Stomach (tissue), 4 donors: ENCODE results near the gene TUB.

ENCODE experiments used
- EP300 ChIP-seq: sonication (generic); formaldehyde crosslinking; IDR thresholded peaks from one replicate; pipeline ENCODE4 v1.6.1; 2017; ENCODE audit warnings: antibody characterized with exemption
- POLR2A ChIP-seq, 4 donors: fragments of 450-650 bp; IDR thresholded peaks; one replicate each; pipeline ENCODE4 v1.6.1; 2016; ENCODE audit warnings: antibody characterized with exemption in 4 of 4, control low read depth in 2 of 4, mild to moderate bottlenecking in 1 of 4, moderate library complexity in 1 of 4
- POLR2AphosphoS5 ChIP-seq, 3 donors: sonication (generic); formaldehyde crosslinking; IDR thresholded peaks; one replicate each; pipeline ENCODE4 v1.6.1; 2016; ENCODE audit warnings: antibody characterized with exemption in 3 of 3
- TF ChIP-seq, protein P1 (sequence below), 7 experiments: fragments of 450-650 bp in 4 of 7; fragments of 200-600 bp in 3 of 7; sonication (generic) in 3 of 7; IDR thresholded peaks; one replicate each; pipeline ENCODE4 v1.5.1; 2016 to 2019; ENCODE audit warnings: antibody characterized with exemption in 7 of 7, control low read depth in 2 of 7, mild to moderate bottlenecking in 1 of 7

GRCh38 chr11:8038811-8039529 is 42.0 kb upstream of the TUB start:
- no peak for TF ChIP-seq POLR2AphosphoS5 (IDR thresholded peaks at IDR 0.05)
- no peak for TF ChIP-seq POLR2A (IDR thresholded peaks at IDR 0.05)
- TF ChIP-seq, protein P1, sequence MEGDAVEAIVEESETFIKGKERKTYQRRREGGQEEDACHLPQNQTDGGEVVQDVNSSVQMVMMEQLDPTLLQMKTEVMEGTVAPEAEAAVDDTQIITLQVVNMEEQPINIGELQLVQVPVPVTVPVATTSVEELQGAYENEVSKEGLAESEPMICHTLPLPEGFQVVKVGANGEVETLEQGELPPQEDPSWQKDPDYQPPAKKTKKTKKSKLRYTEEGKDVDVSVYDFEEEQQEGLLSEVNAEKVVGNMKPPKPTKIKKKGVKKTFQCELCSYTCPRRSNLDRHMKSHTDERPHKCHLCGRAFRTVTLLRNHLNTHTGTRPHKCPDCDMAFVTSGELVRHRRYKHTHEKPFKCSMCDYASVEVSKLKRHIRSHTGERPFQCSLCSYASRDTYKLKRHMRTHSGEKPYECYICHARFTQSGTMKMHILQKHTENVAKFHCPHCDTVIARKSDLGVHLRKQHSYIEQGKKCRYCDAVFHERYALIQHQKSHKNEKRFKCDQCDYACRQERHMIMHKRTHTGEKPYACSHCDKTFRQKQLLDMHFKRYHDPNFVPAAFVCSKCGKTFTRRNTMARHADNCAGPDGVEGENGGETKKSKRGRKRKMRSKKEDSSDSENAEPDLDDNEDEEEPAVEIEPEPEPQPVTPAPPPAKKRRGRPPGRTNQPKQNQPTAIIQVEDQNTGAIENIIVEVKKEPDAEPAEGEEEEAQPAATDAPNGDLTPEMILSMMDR (IDR thresholded peaks at IDR 0.05), result no peak
- no peak for TF ChIP-seq EP300
